Trophoblast cell (in vitro differentiated cells and primary cell): ENCODE results near the gene UGT2B15.
"Not testable (repeated sequence)": the region's sequence is repeated elsewhere in the genome, so short reads cannot be mapped to it uniquely, and the experiment has no call there.

Experiments used
- DNase-seq, 2 donors: peaks; one replicate each; pipeline ENCODE4 v3.0.0-alpha.2; 2016
- H2AFZ ChIP-seq: 2 replicates; pipeline ENCODE4 v1.6.1; 2013; ENCODE audit warnings: low read length, moderate library complexity, mild to moderate bottlenecking; ENCODE audit not compliant: insufficient read depth, poor library complexity
- H2AK5ac ChIP-seq: 2 replicates; pipeline ENCODE4 v1.6.1; 2013; ENCODE audit warnings: mild to moderate bottlenecking, low read length
- H2BK120ac ChIP-seq: 2 replicates; pipeline ENCODE4 v1.6.1; 2013; ENCODE audit warnings: low read length, mild to moderate bottlenecking, moderate library complexity; ENCODE audit not compliant: insufficient read depth, poor library complexity
- H2BK12ac ChIP-seq: 2 replicates; pipeline ENCODE4 v1.6.1; 2013; ENCODE audit warnings: mild to moderate bottlenecking, low read length, moderate library complexity
- H2BK5ac ChIP-seq: 2 replicates; pipeline ENCODE4 v1.6.1; 2013; ENCODE audit warnings: low read length, low read depth, moderate library complexity, mild to moderate bottlenecking; ENCODE audit not compliant: poor library complexity
- H3K14ac ChIP-seq: 2 replicates; pipeline ENCODE4 v1.6.1; 2013; ENCODE audit warnings: mild to moderate bottlenecking, low read length
- H3K18ac ChIP-seq: 2 replicates; pipeline ENCODE4 v1.6.1; 2013; ENCODE audit warnings: mild to moderate bottlenecking, low read length
- H3K23ac ChIP-seq: 2 replicates; pipeline ENCODE4 v1.6.1; 2013; ENCODE audit warnings: low read length
- H3K27ac ChIP-seq: 2 replicates; pipeline ENCODE4 v1.5.1; 2013; ENCODE audit warnings: low read depth, mild to moderate bottlenecking, inconsistent platforms, low read length, moderate library complexity
- H3K27me3 ChIP-seq: 2 replicates; pipeline ENCODE4 v1.6.1; 2013; ENCODE audit warnings: inconsistent platforms, mild to moderate bottlenecking, low read length, moderate library complexity; ENCODE audit not compliant: insufficient read depth
- H3K36me3 ChIP-seq, 2 experiments: 1 replicate in 1 of 2; 2 replicates in 1 of 2; pipeline ENCODE4 v1.6.1; 2013; ENCODE audit warnings: low read length in 2 of 2, mild to moderate bottlenecking in 2 of 2, moderate library complexity in 1 of 2; ENCODE audit not compliant: insufficient read depth in 2 of 2, control insufficient read depth in 1 of 2
- H3K4ac ChIP-seq: 2 replicates; pipeline ENCODE4 v1.6.1; 2013; ENCODE audit warnings: low read depth, mild to moderate bottlenecking, low read length, moderate library complexity
- H3K4me1 ChIP-seq, 2 experiments: 1 replicate in 1 of 2; 2 replicates in 1 of 2; pipeline ENCODE4 v1.6.1; 2013; ENCODE audit warnings: low read length in 2 of 2, mild to moderate bottlenecking in 2 of 2, moderate library complexity in 1 of 2; ENCODE audit not compliant: insufficient read depth in 2 of 2, control insufficient read depth in 1 of 2
- H3K4me2 ChIP-seq: 2 replicates; pipeline ENCODE4 v1.6.1; 2013; ENCODE audit warnings: inconsistent platforms, mild to moderate bottlenecking, low read length, moderate library complexity
- H3K4me3 ChIP-seq: 2 replicates; pipeline ENCODE4 v1.5.1; 2013; ENCODE audit warnings: mild to moderate bottlenecking, low read depth, low read length, inconsistent platforms
- H3K79me1 ChIP-seq: one replicate; pipeline ENCODE4 v1.6.1; 2013; ENCODE audit warnings: low read length
- H3K79me2 ChIP-seq: 2 replicates; pipeline ENCODE4 v1.6.1; 2013; ENCODE audit warnings: low read length, mild to moderate bottlenecking; ENCODE audit not compliant: control insufficient read depth, insufficient read depth, poor library complexity
- H3K9ac ChIP-seq: 2 replicates; pipeline ENCODE4 v1.6.1; 2013; ENCODE audit warnings: mild to moderate bottlenecking, low read length
- H3K9me3 ChIP-seq: 2 replicates; pipeline ENCODE4 v1.6.1; 2013; ENCODE audit warnings: low read depth, mild to moderate bottlenecking, control low read depth, inconsistent platforms, low read length; ENCODE audit not compliant: insufficient read depth
- H4K12ac ChIP-seq: 2 replicates; pipeline ENCODE4 v1.6.1; 2013; ENCODE audit warnings: low read depth, mild to moderate bottlenecking, low read length, moderate library complexity
- H4K8ac ChIP-seq: 2 replicates; pipeline ENCODE4 v1.6.1; 2013; ENCODE audit warnings: low read depth, mild to moderate bottlenecking, low read length, moderate library complexity
- H4K91ac ChIP-seq: one replicate; pipeline ENCODE4 v1.6.1; 2013; ENCODE audit warnings: low read depth, mild to moderate bottlenecking, low read length, moderate library complexity
- WGBS: extraction: QIAGEN DNeasy Blood & Tissue Kit; methylation state at CpG from one replicate; pipeline ENCODE4 v1.1.7; 2013; ENCODE audit warnings: missing lambda C conversion rate; ENCODE audit not compliant: insufficient read length, insufficient coverage; ENCODE audit errors: extremely low coverage; 5-methylcytosine and 5-hydroxymethylcytosine counted together

UGT2B15 gene

GRCh38 chr4:68667551-68667950, 2.9 kb downstream of the UGT2B15 start:
- H3K36me3 ChIP-seq, H4K91ac ChIP-seq, H2AFZ ChIP-seq, H3K18ac ChIP-seq, H3K79me1 ChIP-seq, H3K4me3 ChIP-seq, H3K14ac ChIP-seq, H3K9ac ChIP-seq, DNase-seq, H3K4me2 ChIP-seq, H3K4ac ChIP-seq, H3K79me2 ChIP-seq, H3K9me3 ChIP-seq, H3K4me1 ChIP-seq, H3K27ac ChIP-seq, H2AK5ac ChIP-seq, H2BK5ac ChIP-seq, H2BK12ac ChIP-seq, H2BK120ac ChIP-seq, H4K8ac ChIP-seq, H3K23ac ChIP-seq, H4K12ac ChIP-seq, H3K27me3 ChIP-seq: not testable (repeated sequence)

GRCh38 chr4:68664721-68665120, 5.7 kb downstream of the UGT2B15 start:
- DNase-seq, H3K27me3 ChIP-seq, H3K14ac ChIP-seq, H3K36me3 ChIP-seq, H4K12ac ChIP-seq, H3K9ac ChIP-seq, H2BK5ac ChIP-seq, H3K4me1 ChIP-seq, H3K4me2 ChIP-seq, H2AFZ ChIP-seq, H3K79me1 ChIP-seq, H3K4ac ChIP-seq, H4K91ac ChIP-seq, H2BK12ac ChIP-seq, H2AK5ac ChIP-seq, H4K8ac ChIP-seq, H3K79me2 ChIP-seq, H3K18ac ChIP-seq, H3K27ac ChIP-seq, H3K23ac ChIP-seq, H3K9me3 ChIP-seq, H2BK120ac ChIP-seq, H3K4me3 ChIP-seq: not testable (repeated sequence)
- no CpG with 5 or more reads among the region's 3 CpGs for WGBS

- H4K91ac ChIP-seq, H3K79me2 ChIP-seq, H3K4me2 ChIP-seq, H2BK120ac ChIP-seq, H2BK12ac ChIP-seq, H3K4ac ChIP-seq, H4K12ac ChIP-seq, H3K79me1 ChIP-seq, H3K14ac ChIP-seq, H3K27me3 ChIP-seq, H2BK5ac ChIP-seq, DNase-seq, H3K27ac ChIP-seq, H2AFZ ChIP-seq, H3K4me1 ChIP-seq, H3K18ac ChIP-seq, H3K23ac ChIP-seq, H3K9ac ChIP-seq, H3K9me3 ChIP-seq, H3K4me3 ChIP-seq, H2AK5ac ChIP-seq, H4K8ac ChIP-seq, H3K36me3 ChIP-seq: not testable (repeated sequence)
- WGBS, result no CpG with 5 or more reads among the region's 1 CpG
Measured at GRCh38 chr4:68662836-68663574, 7.4 kb downstream of the UGT2B15 start.

- no peaks in the 10 kb centered on the region for H3K27me3 ChIP-seq
- H3K18ac ChIP-seq, result no peak overlapping the region
- H3K9me3 ChIP-seq, result no peaks in the 10 kb centered on the region
Measured at GRCh38 chr4:68658672-68659071, 11.8 kb downstream of the UGT2B15 start.

More at GRCh38 chr4:68658672-68659071, 11.8 kb downstream of the UGT2B15 start:
- no peak overlapping the region for H3K23ac ChIP-seq
- H3K4me2 ChIP-seq, result no peak overlapping the region
- H4K12ac ChIP-seq, result no peak overlapping the region
- H4K91ac ChIP-seq, result no peak overlapping the region
- H2BK120ac ChIP-seq, result no peak overlapping the region
- no peaks in the 10 kb centered on the region for H3K79me2 ChIP-seq
- H3K79me1 ChIP-seq, result peaks cover 1% of the 10 kb centered on the region
- H3K4ac ChIP-seq, result no peak overlapping the region
- H4K8ac ChIP-seq, result no peak overlapping the region
- no peak overlapping the region for H3K27ac ChIP-seq
- H2AFZ ChIP-seq, result no peak overlapping the region
- no peak overlapping the region for H3K9ac ChIP-seq
- no peaks in the 10 kb centered on the region for H3K36me3 ChIP-seq
- H2BK5ac ChIP-seq, result no peak overlapping the region
- H2AK5ac ChIP-seq, result no peak overlapping the region
- no peak overlapping the region for H3K14ac ChIP-seq
- H3K4me3 ChIP-seq, result no peak overlapping the region
- no peaks in the 10 kb centered on the region for H3K4me1 ChIP-seq
- H2BK12ac ChIP-seq, result no peak overlapping the region
- DNase-seq, result no peak
